PC-3 (cell line): ENCODE data around the gene EXOSC7.

Source experiments
- EZH2 ChIP-seq: fragments of 300-600 bp; sonication (generic); IDR thresholded peaks from one replicate; pipeline ENCODE4 v1.6.1; 2017; ENCODE audit warnings: antibody characterized with exemption, mild to moderate bottlenecking, low read length; ENCODE audit not compliant: unreplicated experiment
- TF ChIP-seq, protein P1 (sequence below): fragments of 300-600 bp; sonication (generic); conservative IDR thresholded peaks from 2 replicates; pipeline ENCODE4 v1.5.1; 2017; ENCODE audit warnings: antibody characterized with exemption, low read depth, mild to moderate bottlenecking, low read length

- TF ChIP-seq, protein P1, sequence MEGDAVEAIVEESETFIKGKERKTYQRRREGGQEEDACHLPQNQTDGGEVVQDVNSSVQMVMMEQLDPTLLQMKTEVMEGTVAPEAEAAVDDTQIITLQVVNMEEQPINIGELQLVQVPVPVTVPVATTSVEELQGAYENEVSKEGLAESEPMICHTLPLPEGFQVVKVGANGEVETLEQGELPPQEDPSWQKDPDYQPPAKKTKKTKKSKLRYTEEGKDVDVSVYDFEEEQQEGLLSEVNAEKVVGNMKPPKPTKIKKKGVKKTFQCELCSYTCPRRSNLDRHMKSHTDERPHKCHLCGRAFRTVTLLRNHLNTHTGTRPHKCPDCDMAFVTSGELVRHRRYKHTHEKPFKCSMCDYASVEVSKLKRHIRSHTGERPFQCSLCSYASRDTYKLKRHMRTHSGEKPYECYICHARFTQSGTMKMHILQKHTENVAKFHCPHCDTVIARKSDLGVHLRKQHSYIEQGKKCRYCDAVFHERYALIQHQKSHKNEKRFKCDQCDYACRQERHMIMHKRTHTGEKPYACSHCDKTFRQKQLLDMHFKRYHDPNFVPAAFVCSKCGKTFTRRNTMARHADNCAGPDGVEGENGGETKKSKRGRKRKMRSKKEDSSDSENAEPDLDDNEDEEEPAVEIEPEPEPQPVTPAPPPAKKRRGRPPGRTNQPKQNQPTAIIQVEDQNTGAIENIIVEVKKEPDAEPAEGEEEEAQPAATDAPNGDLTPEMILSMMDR = no peak
- no peak for TF ChIP-seq EZH2
These were observed 13.8 kb downstream of the EXOSC7 start for GRCh38 chr3:44989636-44990373.
